ENCODE measurements around the gene SNAI1.
"Not testable (repeated sequence)": the region's sequence is repeated elsewhere in the genome, so short reads cannot be mapped to it uniquely, and the experiment has no call there.

The SNAI1 gene

DNA sequence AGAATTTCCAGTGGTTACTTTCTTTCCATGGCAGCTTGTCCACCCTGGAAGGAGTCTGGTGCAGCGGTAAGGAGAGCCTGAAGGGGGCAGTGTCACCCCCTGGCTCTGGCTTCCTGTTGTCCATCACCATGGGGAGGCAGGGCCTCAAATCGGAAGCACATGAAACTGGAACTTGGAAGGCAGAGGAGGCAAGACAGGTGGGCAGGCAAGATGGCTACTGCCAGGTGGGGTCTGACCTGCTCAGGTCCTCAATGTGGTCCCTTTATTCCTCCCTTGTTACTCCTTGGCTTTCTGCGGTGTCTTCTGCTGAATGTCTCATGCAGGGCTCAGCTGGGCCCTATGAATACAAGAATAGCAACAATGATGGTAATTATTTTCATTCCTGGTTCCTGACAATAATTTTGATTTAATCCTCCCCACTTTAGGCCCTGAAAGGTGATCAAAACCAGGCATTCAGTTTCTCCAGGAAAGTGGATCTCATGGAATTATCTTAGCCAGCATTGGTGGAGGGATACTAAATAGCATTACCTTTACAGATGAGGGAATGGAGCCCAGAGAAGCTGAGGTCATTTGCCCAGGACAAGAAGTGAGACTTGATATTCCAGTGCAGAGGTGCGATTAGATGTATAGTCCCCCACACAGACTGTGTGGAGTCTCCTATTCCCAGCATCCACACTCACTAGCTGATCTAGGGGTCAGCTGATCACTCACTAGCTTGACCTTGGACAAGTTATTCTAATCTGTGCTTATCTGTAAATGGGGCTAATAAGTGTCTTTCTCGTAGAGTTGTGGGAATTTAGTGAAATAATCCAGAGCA, 17.6 kb upstream of the SNAI1 start:
- peak; percentile 72 for DNase-seq (ENCODE audit: low spot score)

DNA sequence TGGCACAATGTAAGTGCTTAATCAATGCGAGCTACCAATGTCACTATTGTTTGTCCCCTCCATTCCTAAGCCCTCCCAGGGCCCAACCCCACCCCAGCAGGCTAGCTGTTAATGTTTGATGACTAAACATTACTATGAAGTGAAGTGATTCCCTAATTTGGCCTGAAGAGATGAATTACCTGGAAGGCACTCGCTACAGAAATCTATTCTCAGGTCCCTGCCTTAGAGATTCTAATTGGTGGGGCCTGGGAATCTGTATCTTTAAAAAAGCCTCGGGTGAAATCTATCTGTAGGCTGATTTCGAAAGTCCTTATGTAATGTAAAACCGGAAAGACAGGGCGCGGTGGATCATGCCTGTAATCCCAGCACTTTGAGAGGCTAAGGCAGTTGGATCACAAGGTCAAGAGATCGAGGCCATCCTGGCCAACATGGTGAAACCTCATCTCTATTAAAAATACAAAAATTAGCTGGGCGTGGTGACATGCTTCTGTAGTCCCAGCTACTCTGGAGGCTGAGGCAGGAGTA, 16.9 kb upstream of the SNAI1 start:
- no peak for DNase-seq (ENCODE audit: low spot score)

DNA sequence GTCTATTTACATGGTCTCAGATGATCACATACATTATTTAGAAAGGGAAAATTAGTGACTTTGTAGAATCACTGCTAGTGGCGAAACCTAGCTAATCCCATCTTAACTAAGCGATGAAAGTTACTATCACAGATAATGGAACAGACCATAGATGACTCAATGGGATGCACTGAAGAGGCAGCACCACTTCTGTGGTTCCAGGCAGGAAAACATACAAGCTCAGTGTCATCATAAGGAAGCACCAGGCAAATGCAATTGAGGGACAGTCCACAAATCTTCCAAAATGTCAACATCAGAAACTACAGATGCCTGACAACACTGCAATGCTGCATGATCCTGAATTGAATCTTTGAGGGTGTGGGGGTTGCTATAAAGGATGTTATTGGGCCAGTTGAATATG, 15.9 kb upstream of the SNAI1 start:
- no peak for DNase-seq (ENCODE audit: low spot score)

DNA sequence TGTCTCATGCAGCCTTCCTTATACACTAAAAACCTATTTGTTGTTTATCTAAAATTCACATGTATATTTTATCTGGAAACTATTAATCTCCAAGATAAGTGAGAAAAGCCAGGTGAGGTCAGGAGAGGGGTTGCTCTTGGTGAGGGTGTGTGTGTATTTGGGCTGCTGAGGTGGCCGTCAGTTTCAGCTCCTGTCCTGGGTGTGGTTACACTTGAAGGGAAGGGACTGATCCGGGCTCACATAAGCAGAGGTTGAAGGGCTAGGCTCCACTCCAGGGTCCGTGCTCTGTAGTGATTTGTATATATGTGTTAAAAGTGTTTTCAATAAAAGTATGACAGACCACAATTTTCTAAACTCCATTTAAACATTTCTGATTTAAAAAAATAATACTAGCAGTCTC, 13.5 kb upstream of the SNAI1 start:
- no peak for DNase-seq (ENCODE audit: low spot score)

DNA sequence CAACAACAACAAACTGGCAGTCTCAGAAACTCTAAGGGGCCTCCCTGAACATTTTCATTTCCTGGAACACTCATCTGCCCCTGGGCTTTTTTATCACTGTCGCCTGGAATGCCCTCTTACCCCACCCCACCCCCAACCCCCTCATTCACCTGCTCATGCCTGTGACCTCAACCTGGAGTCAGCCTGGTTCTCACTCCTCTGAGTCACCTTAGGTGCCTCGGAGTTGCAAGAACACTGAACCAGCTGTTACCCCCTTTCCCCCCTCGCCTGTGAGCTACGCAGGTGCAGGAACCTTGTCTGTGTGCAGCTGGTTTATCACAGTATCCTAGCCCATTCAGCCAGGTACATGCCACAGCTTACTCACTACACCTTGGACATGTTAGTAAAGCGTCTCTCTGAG, 12.8 kb upstream of the SNAI1 start:
- no peak for DNase-seq (ENCODE audit: low spot score)

DNA sequence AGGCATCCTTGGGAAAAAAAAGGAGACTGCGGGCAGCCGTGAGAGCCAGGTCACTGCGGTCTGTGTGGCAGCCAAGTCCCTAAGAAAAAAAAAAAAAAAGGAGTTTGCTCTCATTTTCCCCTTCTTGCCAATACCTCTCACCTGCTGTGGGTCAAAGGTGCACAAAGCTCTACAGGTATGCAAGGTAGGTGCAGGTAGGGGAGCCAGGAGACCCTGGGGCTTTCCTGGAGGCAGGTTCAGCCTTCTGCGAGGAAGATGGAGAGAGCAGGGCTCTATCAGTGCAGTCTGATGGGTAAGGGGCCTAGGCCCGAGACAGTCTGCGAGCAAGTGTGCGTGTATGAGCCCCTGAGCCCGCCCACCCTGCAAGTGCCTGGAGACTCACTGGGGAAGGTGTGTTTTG, 12.3 kb upstream of the SNAI1 start:
- DNase-seq (ENCODE audit: low spot score) = no peak

DNA sequence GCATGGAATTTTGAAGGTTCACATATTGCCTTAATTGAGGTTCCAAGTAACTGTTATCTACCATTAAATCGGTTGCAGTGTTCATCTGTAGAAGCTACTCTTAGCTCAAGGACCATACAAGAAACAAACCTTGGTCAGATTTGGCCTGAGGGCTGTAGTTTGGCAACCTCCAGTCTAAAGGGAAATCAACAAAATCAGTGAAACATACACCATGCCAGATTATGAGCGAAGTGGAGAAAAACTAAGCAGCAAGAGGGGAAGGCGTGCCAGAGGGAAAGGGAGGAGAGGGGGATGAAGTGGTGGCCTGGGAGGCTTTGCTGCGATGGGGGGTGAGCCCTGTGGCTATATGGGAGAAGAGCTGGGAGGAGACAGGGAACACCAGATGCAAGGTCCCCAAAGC, 8.8 kb upstream of the SNAI1 start:
- no peak for DNase-seq (ENCODE audit: low spot score)

DNA sequence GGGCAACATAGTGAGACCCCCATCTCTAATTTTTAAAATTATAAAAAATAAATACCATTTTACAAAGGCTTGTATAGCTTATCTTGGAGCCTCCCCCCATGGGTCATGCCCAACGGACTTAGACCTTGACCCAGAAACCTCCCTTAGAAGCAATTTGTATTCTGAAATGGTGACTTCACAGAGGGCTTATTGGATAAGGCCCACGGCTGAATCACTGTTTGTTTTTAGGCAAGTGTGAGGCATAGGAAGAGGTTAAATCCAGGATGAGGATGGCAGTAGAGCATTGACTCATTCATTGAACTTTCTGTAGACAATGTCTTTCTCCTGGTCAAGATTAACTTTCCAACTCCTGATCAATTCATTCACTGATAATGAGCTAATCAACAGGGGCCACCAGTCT, 6.2 kb upstream of the SNAI1 start:
- no peak for DNase-seq (ENCODE audit: low spot score)

DNA sequence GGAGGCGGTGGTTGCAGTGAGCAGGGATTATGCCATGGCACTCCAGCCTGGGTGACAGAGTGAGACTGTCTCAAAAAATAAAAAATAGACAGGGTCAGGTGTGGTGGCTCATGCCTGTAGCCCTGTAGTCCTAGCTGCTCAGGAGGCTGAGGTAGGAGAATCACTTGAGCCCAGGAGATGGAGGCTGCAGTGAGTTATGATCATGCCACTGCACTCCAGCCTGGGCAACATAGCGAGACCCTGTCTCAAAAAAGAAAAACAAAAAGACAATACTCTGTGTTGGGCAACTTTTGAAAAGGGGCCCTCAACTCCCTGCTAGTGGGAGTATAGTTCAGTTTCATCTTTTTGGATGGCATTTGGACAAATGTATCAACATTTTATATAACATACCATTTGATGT, 5.0 kb upstream of the SNAI1 start:
- DNase-seq (ENCODE audit: low spot score) = not testable (repeated sequence)

DNA sequence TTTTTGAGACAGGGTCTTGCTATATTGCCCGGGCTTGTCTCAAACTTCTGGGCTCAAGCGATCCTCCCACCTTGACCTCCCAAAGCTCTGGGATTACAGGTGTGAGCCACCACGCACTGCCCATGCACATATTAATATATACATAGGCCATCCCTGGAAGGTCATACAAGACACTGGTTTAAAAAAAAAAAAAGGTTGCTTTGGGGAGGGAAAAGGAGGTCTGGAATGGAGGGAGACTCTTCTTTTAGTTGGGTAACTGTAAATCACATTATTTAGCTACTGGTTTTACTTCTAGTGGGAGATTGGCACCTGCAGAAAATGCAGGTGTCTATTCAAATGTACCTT, 4.1 kb upstream of the SNAI1 start:
- no peak for DNase-seq (ENCODE audit: low spot score)

DNA sequence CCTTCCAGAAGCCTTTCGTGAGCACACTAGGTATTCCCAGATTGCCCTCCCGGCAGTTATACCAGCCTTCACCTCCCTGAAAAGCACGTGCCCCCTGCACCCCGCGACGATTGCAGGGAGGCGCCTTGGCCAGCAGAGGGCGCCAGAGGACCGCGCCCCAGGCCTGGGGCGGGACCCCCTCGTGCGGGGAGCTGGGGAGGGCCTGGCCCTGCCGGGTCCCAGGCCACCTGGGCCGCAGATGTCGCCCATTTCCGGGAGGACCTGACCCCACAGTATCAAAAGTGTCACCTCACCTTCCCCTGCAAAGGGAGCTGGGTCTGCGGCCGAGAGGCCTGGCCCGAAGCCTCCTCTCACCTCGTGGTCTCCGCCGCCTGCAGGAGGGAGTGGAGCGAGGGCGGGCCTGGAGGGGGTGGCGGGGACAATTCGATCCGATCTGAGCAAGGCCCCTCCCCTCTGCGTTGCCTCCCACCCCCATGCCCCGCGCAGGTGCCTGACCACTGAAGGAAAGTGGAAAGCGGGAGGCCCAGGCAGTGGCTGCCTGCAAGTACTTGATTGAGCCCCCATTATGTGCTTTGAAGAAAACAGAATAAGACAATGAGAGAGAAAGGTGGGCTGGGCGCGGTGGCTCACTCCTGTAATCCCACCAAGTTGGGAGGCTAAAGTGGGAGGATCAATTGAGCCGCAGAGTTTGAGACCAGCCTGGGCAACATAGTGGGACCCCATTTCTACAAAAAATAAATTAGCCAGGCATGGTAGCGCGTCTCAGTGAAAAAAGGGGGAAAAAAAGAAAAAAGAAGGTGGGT, 3.5 kb upstream of the SNAI1 start:
- DNase-seq (ENCODE audit: low spot score) = peak; percentile 91

DNA sequence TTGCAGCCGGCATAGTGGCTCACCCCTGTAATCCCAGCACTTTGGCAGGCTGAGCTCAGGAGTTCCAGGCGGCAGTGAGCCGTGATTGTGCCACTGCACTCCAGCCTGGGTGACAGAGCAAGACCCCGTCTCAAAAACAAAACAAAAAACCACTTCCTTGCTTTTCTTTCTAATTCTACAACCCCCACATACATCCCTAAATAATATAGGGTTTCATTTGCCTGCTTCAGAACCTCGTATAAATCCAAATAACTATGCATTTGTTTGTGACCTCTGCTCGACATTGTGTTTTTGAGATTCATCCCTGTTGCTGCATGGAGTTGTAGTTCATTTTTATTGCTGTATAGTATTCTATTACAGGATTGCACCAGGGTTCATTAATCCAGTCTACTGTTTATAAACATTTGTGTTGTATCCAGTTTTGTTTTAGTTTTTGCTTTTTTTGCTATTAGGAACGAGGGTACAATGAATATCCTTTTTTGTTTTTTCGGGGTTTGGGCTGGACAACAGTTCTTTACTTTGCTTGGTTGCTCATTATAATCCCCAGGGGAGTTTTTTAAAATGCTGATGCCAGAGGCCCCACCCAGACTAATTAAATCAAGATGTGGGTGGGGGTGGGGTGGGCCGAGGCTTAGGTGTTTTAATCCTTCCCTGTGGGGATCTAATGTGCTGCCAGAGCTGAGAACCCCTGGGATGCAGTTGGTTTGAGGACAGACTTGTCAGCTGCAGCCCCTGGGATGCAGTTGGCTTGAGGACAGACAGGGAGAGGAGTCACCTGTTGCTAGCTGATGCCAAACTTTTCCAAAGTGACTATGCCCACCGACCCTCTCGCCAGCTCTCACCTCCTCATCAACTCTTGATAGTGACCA, 2.4 kb upstream of the SNAI1 start:
- no peak for DNase-seq (ENCODE audit: low spot score)

DNA sequence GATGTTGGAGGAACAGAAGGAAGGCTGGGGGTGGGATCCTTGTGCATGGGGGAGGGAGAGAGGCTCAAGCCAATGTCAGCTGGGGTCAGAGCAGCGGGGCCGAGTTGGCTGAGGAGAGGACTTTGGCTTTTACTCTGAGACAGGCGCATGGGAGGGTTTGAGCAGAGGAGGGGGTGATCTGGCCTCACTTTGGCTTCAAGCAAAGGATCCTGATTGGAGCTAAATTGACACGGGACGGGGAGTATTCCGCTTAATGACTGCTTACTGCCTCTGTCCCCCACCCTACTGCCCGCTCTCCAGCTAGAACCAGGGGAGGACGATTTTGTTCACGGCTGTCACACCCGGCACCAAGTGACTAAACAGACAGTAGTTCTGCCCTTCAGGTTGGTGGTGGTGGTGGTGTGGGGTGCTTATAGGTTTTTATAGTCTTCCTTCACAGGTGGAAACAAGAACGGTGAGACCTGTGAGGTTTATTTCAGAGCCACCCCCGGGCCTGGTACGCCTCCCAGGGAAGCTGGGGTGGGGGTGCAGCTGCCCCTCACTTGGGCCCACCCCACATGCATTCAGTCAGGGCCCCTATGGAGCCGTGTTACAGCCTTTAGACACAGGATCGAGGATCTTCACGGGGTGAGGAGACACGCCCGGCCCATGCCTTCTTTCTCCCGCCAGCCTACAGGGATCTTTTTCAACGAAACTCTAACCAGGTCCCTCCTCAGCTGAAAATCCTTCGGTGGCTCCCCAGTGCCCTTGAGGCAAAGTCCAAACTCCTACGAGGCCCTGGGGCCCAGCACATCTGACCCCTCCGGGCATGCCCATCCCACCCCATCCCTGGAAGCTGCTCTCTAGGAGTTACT, 1.3 kb upstream of the SNAI1 start:
- DNase-seq (ENCODE audit: low spot score) = no peak

DNA sequence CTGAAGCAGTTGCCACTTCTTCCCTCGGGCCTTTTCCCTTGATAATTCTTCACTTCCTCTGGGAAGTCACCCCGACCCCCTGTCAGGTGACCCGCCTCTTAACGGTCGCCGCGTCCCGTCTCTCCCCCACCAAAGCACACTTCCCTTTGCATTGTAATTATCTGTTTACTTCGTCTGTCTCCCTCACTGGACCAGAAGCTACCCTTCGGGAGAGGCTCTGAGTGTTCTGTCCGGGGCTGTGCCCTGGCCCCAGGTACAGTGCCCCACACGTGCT, 771 bp upstream of the SNAI1 start:
- DNase-seq (ENCODE audit: low spot score) = no peak

DNA sequence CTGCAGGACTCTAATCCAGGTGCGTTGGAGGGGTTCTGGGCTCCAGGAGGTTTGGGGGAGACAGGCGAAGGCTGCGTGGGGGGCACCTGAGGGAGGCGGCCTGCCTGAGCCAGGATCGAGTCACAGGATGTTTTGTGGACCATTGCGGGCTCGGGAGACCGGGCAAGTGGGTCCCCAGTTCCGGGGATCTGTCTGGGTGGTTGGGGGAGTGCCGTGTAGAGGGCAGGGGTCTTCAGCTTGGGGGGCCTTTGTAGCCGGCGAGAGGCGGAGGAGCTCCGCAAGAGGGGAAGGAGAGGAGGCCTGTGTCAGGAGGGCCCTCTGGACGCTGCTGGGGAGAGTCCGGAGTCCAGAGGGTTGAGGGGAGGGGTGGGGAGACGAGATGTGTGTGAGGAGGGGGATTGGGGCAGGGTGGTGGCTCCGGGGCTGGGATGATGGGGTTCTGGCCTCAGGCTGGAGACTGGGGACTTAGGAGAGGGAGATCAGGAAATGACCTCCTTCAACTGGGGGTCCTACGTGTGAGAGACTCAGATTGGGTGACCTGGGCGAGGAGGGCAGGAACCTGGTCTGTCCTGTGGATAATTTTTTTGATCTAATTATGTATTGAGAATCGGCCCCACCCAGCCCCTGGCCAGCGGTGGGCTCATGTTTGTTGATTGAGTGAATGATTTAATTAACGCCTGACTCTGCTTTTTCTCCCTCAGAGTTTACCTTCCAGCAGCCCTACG, 505 bp downstream of the SNAI1 start:
- DNase-seq (ENCODE audit: low spot score) = no peak

DNA sequence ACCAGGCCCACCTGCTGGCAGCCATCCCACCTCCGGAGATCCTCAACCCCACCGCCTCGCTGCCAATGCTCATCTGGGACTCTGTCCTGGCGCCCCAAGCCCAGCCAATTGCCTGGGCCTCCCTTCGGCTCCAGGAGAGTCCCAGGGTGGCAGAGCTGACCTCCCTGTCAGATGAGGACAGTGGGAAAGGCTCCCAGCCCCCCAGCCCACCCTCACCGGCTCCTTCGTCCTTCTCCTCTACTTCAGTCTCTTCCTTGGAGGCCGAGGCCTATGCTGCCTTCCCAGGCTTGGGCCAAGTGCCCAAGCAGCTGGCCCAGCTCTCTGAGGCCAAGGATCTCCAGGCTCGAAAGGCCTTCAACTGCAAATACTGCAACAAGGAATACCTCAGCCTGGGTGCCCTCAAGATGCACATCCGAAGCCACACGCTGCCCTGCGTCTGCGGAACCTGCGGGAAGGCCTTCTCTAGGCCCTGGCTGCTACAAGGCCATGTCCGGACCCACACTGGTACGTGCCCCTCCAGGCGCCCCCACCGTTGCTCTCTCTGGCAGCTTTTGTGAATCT, 1.1 kb downstream of the SNAI1 start:
- no peak for DNase-seq (ENCODE audit: low spot score)

DNA sequence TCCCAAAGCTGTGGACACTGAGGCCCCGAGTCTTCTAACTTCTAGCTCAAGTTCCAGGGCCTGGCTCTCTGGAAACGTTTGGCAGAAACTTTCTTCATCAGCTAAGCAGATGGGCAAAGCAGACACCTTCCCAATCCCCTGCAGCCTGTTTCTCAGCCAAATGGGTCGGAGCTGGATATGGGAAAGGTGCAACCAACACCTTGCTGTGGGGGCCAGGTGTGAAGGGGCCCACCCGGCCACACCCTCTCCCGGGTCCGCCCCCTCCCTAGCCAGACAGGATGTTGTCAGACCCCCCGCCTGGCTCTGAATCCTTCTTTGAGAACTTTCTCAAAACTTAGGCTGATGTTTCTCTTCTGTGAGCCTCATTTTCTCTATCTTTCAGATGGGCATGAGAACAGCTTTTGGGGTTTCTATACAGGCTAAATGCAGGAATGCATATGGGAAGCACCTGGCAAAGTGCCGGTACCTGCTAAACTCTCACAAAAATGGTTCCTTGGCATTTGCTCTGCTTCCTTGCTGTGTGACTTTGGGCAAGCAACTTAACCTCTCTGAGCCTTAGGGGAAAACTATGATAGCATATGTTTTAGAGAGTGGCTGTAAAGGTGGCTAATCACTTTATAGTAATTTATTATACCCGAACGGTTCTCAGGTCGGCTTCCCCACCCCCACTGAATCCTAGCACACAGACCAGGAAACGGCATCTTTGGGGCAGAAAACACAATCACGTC, 1.8 kb downstream of the SNAI1 start:
- DNase-seq (ENCODE audit: low spot score) = no peak

DNA sequence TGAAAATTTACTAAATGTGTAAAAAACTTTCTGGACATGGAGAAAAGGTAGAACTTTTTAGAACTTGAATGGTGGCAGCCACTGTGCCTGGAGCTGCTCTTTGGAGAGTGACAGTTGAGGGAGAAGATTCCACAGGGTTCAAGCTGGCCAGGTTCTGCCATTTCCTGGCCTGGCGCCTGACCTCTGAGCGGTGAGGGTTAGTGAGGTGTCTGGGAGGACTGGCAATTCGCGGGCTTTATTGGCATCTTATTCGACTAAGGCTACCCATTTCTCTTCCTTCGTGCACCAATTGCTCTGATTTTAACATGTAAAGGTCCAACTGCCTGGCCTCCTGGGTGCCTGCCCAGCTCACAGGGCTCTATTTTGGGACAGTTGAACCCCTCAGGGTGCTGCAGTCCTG, 2.4 kb downstream of the SNAI1 start:
- DNase-seq (ENCODE audit: low spot score) = no peak

DNA sequence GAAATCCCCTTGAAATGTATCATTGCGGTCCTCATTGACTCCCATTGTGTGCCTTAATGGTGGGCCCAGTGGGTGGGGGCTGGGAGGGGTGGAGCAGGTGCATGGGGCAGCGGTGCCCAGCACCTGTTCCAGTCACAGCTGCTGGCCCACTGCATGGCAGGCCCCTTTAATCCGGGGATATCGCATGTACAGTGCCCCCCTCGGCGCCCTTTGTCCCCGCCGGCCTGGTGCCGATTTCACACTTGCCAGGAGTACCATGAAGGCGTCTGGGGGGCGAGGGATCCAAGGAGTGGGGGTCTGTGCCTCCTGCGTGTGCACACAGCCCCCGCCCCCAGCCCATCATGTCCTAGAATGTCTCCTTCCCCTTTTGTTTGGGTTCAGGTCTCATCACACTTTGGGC, 2.8 kb downstream of the SNAI1 start:
- DNase-seq (ENCODE audit: low spot score) = no peak

DNA sequence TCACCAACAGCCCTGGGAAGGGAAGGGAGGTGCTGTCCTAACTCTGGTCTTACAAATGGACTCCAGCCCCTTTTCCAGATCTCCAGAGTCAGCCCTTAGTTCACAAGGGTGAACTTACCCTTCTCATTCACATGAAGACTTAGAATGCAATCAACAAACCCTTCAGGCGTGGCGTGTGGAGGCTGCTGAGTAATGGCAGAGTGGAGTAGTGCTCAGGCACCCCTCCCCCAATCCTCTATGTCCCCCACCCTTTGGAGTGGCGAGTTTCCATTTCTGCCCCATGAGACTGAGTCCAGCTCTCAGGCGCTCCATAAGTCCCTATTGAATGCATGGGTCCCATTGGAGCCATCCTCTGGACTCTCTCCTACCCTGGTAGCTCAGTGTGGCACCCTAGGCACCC, 3.3 kb downstream of the SNAI1 start:
- no peak for DNase-seq (ENCODE audit: low spot score)
